DND-41 (cell line): ENCODE results near the gene CMTM2.

Experiments
- ATAC-seq: fragments of 200-7000 bp; cut with Tn5 transposase; 3 replicates; pipeline ENCODE4 v1.9.1; 2021; ENCODE audit warnings: low read depth; ENCODE audit not compliant: insufficient read depth
- DNase-seq: peaks from one replicate; pipeline ENCODE4 v3.0.0-alpha.2; 2020
- H2AFZ ChIP-seq: 2 replicates; pipeline ENCODE4 v1.6.0; 2012; ENCODE audit warnings: low read depth, low read length
- H3K27ac ChIP-seq: 2 replicates; pipeline ENCODE4 v1.5.1; 2012; ENCODE audit warnings: low read length, inconsistent platforms
- H3K27me3 ChIP-seq: fragments of 200-600 bp; sonication (generic); 2 replicates; pipeline ENCODE4 v1.6.0; 2012; ENCODE audit warnings: low read length, mild to moderate bottlenecking, inconsistent platforms; ENCODE audit not compliant: insufficient read depth, poor library complexity
- H3K36me3 ChIP-seq: 2 replicates; pipeline ENCODE4 v1.5.1; 2012; ENCODE audit warnings: low read length, inconsistent platforms; ENCODE audit not compliant: insufficient read depth
- H3K4me1 ChIP-seq: 2 replicates; pipeline ENCODE4 v1.5.1; 2012; ENCODE audit warnings: mild to moderate bottlenecking, low read length; ENCODE audit not compliant: insufficient read depth
- H3K4me2 ChIP-seq: 2 replicates; pipeline ENCODE4 v1.6.0; 2012; ENCODE audit warnings: mild to moderate bottlenecking, moderate library complexity, low read length, inconsistent platforms; ENCODE audit not compliant: insufficient read depth
- H3K4me3 ChIP-seq, 2 experiments: fragments of 200-600 bp in 1 of 2; shearing (Covaris generic) in 1 of 2; 2 replicates each; pipeline ENCODE4 v1.5.1; 2012 to 2016; ENCODE audit warnings: inconsistent platforms in 2 of 2, low read length in 2 of 2, mild to moderate bottlenecking in 2 of 2, low read depth in 1 of 2, moderate library complexity in 1 of 2
- H3K79me2 ChIP-seq: 2 replicates; pipeline ENCODE4 v1.6.0; 2012; ENCODE audit warnings: low read length, inconsistent platforms; ENCODE audit not compliant: insufficient read depth
- H3K9ac ChIP-seq: 2 replicates; pipeline ENCODE4 v1.6.0; 2012; ENCODE audit warnings: low read depth, mild to moderate bottlenecking, inconsistent platforms, low read length, moderate library complexity
- H3K9me3 ChIP-seq: 2 replicates; pipeline ENCODE4 v1.5.1; 2012; ENCODE audit warnings: low read length, moderate library complexity, mild to moderate bottlenecking, inconsistent platforms; ENCODE audit not compliant: insufficient read depth, severe bottlenecking
- H4K20me1 ChIP-seq: 2 replicates; pipeline ENCODE4 v1.6.0; 2012; ENCODE audit warnings: low read length; ENCODE audit not compliant: insufficient read depth
- CTCF ChIP-seq: IDR thresholded peaks from 2 replicates; pipeline ENCODE4 v1.5.1; 2012; ENCODE audit warnings: borderline replicate concordance, low read length, moderate library complexity, mild to moderate bottlenecking; ENCODE audit not compliant: poor library complexity, severe bottlenecking; ENCODE audit errors: extremely low read depth
- EZH2 ChIP-seq: IDR thresholded peaks from 3 replicates; pipeline ENCODE4 v1.6.1; 2012; ENCODE audit warnings: borderline replicate concordance, low read depth, mild to moderate bottlenecking, moderate library complexity, low read length, inconsistent platforms; ENCODE audit not compliant: severe bottlenecking

The CMTM2 gene

GRCh38 chr16:66569131-66569530 is 10.1 kb upstream of the CMTM2 start:
- peaks cover 14% of the 10 kb centered on the region for H4K20me1 ChIP-seq
- no peak overlapping the region for H3K4me2 ChIP-seq
- H3K4me3 ChIP-seq, result no peak overlapping the region
- DNase-seq (no peak), ATAC-seq (no peak)
- H2AFZ ChIP-seq, result no peak overlapping the region
- H3K27me3 ChIP-seq, result no peaks in the 10 kb centered on the region
- H3K36me3 ChIP-seq, result peaks cover 42% of the 10 kb centered on the region
- no peak overlapping the region for H3K9ac ChIP-seq
- TF ChIP-seq CTCF, result no peak
- TF ChIP-seq EZH2, result no peak
- H3K27ac ChIP-seq, result no peak overlapping the region
- no peaks in the 10 kb centered on the region for H3K9me3 ChIP-seq
- H3K4me1 ChIP-seq, result no peaks in the 10 kb centered on the region
- H3K79me2 ChIP-seq, result peaks cover 16% of the 10 kb centered on the region

- Histone ChIP-seq H3K27ac (no peak overlapping the region), H3K4me1 (no peaks in the 10 kb centered on the region), H3K27me3 (no peaks in the 10 kb centered on the region), H3K4me3 (no peak overlapping the region), H4K20me1 (peaks cover 10% of the 10 kb centered on the region), H3K9me3 (no peaks in the 10 kb centered on the region), H3K4me2 (no peak overlapping the region), H3K79me2 (peaks cover 10% of the 10 kb centered on the region), H2AFZ (no peak overlapping the region), H3K9ac (no peak overlapping the region), H3K36me3 (peaks cover 35% of the 10 kb centered on the region)
- no peak for TF ChIP-seq CTCF
- no peak for TF ChIP-seq EZH2
- DNase-seq (no peak), ATAC-seq (no peak)
Measured at GRCh38 chr16:66569827-66570405, 9.3 kb upstream of the CMTM2 start.

- Histone ChIP-seq H3K36me3 (peaks cover 11% of the 10 kb centered on the region), H3K27me3 (no peaks in the 10 kb centered on the region), H4K20me1 (no peaks in the 10 kb centered on the region; the same call in 1 of the 2 replicates), H3K9me3 (no peaks in the 10 kb centered on the region), H3K9ac (no peak overlapping the region), H3K4me1 (no peaks in the 10 kb centered on the region), H3K79me2 (no peaks in the 10 kb centered on the region), H3K27ac (no peak overlapping the region), H3K4me3 (no peak overlapping the region), H3K4me2 (no peak overlapping the region), H2AFZ (no peak overlapping the region)
- no peak for TF ChIP-seq EZH2
- DNase-seq, result no peak
- peak; percentile 32; the same call in 2 of the 3 replicates for ATAC-seq
Measured at GRCh38 chr16:66572356-66572755, 6.9 kb upstream of the CMTM2 start.

- Histone ChIP-seq H3K36me3 (peaks cover 10% of the 10 kb centered on the region), H2AFZ (no peak overlapping the region), H3K27ac (no peak overlapping the region), H3K4me1 (no peaks in the 10 kb centered on the region), H3K9me3 (no peaks in the 10 kb centered on the region), H3K79me2 (no peaks in the 10 kb centered on the region), H3K4me3 (no peak overlapping the region), H3K9ac (no peak overlapping the region), H3K4me2 (no peak overlapping the region), H4K20me1 (no peaks in the 10 kb centered on the region), H3K27me3 (no peaks in the 10 kb centered on the region)
- TF ChIP-seq EZH2 (no peak), CTCF (no peak)
- no peak for ATAC-seq
- no peak for DNase-seq
Measured at GRCh38 chr16:66574081-66574480, 5.2 kb upstream of the CMTM2 start.
